LoVo (cell line): Measurements from ENCODE around the gene TAS2R13.

Source experiments
- DNase-seq: peaks from one replicate; pipeline ENCODE4 v3.0.0-alpha.2; 2016; ENCODE audit warnings: low spot score

TAS2R13 gene

DNA sequence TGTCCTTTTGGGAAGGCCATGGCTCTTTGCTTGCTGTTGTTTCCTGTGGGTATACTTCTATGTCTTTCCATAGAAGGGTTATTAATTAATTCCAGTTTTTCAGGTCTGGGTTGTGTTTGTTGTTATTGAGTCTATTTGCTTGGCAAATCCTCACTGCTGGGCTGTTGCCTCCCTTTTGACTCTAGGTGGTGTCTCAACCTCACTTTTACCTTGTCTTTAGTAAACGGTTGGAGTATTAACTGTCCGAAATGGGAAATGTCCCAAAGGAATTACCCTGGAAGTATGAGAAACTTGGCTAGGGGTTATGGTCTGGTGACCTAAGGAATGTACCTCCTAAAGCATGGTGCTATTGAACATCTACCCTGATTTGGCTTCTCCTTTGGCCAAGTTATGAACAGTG is 42.0 kb downstream of the TAS2R13 start:
- no peak for DNase-seq

DNA sequence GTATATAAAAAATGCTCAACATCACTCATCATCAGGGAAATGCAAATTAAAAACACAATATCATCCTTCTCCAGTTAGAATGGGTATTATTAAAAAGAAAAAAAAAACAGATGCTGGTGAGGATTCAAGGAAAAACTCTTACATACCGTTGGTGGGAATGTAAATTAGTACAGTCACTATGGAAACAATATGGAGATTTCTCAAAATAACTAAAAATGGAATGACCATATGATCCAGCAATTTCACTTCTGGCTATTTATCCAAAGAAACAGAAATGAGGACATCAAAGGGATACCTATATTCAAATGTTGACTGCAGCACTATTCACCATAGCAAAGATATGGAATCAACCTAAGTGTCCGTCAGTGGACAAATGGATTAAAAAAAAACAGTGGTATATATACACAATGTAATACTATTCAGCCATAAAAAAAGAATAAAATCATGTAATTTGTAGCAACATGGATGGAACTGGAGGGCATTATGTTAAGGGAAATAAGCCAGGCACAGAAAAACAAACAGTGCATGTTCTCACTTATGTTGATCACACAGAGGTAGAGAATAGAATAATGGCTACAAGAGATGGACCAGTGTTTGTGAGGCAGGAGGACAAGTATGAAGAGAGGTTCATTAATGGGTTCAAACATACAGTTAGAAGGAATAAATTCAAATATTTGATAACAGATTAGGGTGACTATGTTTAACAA is 45.7 kb downstream of the TAS2R13 start:
- no peak for DNase-seq

- no peak for DNase-seq
Observed at GRCh38 chr12:10861366-10861765, 48.0 kb downstream of the TAS2R13 start.
